HG03457 (cell line): ENCODE results near the gene ABCA9.

Experiments used
- ATAC-seq: cut with Tn5 transposase; IDR thresholded peaks from one replicate; pipeline ENCODE4 v1.9.1; 2021; ENCODE audit warnings: moderate number of reproducible peaks; ENCODE audit not compliant: unreplicated experiment

The ABCA9 gene

GRCh38 chr17:69069226-69069750 lies 8.6 kb upstream of the ABCA9 start:
- ATAC-seq, result no peak

- no peak for ATAC-seq
These were observed 6.7 kb upstream of the ABCA9 start for GRCh38 chr17:69067274-69068047.

- ATAC-seq, result no peak
These were observed 5.8 kb upstream of the ABCA9 start for GRCh38 chr17:69066482-69066881.

GRCh38 chr17:69065113-69065512 lies 4.4 kb upstream of the ABCA9 start:
- no peak for ATAC-seq

- no peak for ATAC-seq
These were observed 3.7 kb upstream of the ABCA9 start for GRCh38 chr17:69064476-69064875.

- no peak for ATAC-seq
These were observed 3.3 kb upstream of the ABCA9 start for GRCh38 chr17:69064001-69064400.

- ATAC-seq, result no peak
These were observed 2.3 kb upstream of the ABCA9 start for GRCh38 chr17:69062860-69063581.

GRCh38 chr17:69061721-69062556 lies 1.2 kb upstream of the ABCA9 start:
- ATAC-seq, result no peak

- no peak for ATAC-seq
These were observed 1.1 kb downstream of the ABCA9 start for GRCh38 chr17:69059458-69060175.

- no peak for ATAC-seq
These were observed 2.6 kb downstream of the ABCA9 start for GRCh38 chr17:69058165-69058564.

- ATAC-seq, result no peak
These were observed 3.4 kb downstream of the ABCA9 start for GRCh38 chr17:69057280-69057679.

- ATAC-seq, result no peak
These were observed 4.4 kb downstream of the ABCA9 start for GRCh38 chr17:69056179-69056823.

GRCh38 chr17:69055334-69055733 lies 5.4 kb downstream of the ABCA9 start:
- ATAC-seq, result no peak

- no peak for ATAC-seq
These were observed 9.5 kb downstream of the ABCA9 start for GRCh38 chr17:69050999-69051775.

- no peak for ATAC-seq
These were observed 12.1 kb downstream of the ABCA9 start for GRCh38 chr17:69048634-69049033.

- no peak for ATAC-seq
These were observed 13.1 kb downstream of the ABCA9 start for GRCh38 chr17:69047368-69048263.

- ATAC-seq, result no peak
These were observed 14.5 kb downstream of the ABCA9 start for GRCh38 chr17:69046121-69046807.

GRCh38 chr17:69045646-69046045 lies 15.1 kb downstream of the ABCA9 start:
- ATAC-seq, result no peak
